Measurements from ENCODE around the gene PDK2. TPM values are rescaled to one million over a fixed set of nuclear protein-coding genes. Genes with fewer than 3 reads are reported as not detected.

PDK2 gene
- total and polyA plus RNA-seq, 10 of the 15 experiments (the other 5 are each of a cell fraction or from before 2014, with no cell fraction given) = 0.98 to 22.6 (median 12.3) TPM

DNA sequence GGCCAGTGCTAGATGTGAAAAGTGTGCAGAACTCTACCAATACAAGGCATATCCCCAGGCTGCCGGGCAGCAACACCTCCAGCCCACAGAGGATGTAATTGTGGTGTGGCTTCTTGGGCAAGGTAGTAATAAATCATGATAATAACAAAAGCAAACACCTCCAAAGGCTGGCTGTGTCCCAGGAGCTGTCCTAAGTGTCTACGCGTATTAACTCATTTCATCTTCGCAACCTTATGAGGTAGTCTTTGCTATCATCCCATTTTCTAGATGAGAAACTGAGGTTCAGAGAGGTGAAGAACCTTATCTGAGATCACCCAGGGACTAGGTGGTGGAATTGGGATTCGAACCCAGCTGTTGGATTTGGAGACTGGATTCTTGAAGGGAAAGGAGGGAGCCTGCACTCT, 5.3 kb downstream of the PDK2 start:
- peak; percentile 25; the same call in 2 of the 3 replicates for ATAC-seq
- Histone ChIP-seq H3K4me3 (no peak overlapping the region), H3K27me3 (replicated peaks in 1 of 2; ENCODE audit: control insufficient read depth in 2 of 2, insufficient read depth in 2 of 2, low read length in 1 of 2) (no peaks in the 10 kb centered on the region), H3K36me3 (ENCODE audit: control insufficient read depth in 2 of 2, insufficient read depth in 2 of 2, low read length in 1 of 2) (no peaks in the 10 kb centered on the region), H3K9me3 (replicated peaks; ENCODE audit: control insufficient read depth, insufficient read depth, low read length) (no peaks in the 10 kb centered on the region), H3K9ac (ENCODE audit: control insufficient read depth, insufficient read depth, low read length) (no peak overlapping the region), H3K79me2 (ENCODE audit: control insufficient read depth, insufficient read depth, low read length) (no peaks in the 10 kb centered on the region), H4K20me1 (ENCODE audit: control insufficient read depth, insufficient read depth) (no peaks in the 10 kb centered on the region), H3K4me2 (ENCODE audit: control insufficient read depth, insufficient read depth) (no peak overlapping the region), H3K27ac (ENCODE audit: control insufficient read depth, insufficient read depth) (no peak overlapping the region), H2AFZ (ENCODE audit: control insufficient read depth, low read depth, low read length) (no peak overlapping the region), H3K4me1 (ENCODE audit: control insufficient read depth, insufficient read depth, low read length) (peaks cover 14% of the 10 kb centered on the region)
- no peak for FAIRE-seq
- no TSS peak for BruUV-seq (replicated peaks)
- ChIA-PET POLR2A (interaction anchor here (0.5 kb wide), 1 partner anchor 99 kb away, joined by 3 read pairs; no protein-coding TSS in a partner anchor), SMC1A (ENCODE audit: uncharacterized antibody, unreplicated experiment) (interaction anchor here (1.0 kb wide), 1 partner anchor 69 kb away, joined by 3 read pairs; no protein-coding TSS in a partner anchor), RAD21 (ENCODE audit: unreplicated experiment) (no interaction called here), CTCF (interaction anchor here (1.1 to 1.8 kb wide), 2 partner anchors 13 to 14 kb away, joined by 5 to 10 read pairs; no protein-coding TSS in a partner anchor)
- in situ Hi-C loops (cut with MboI) = no loop called here
- intact Hi-C loops (cut with micrococcal nuclease; ENCODE audit: unreplicated experiment) = no loop called here
- DNase-seq (ENCODE audit: low read depth, low spot score) = no peak
- no peak for TF ChIP-seq REST (IDR thresholded peaks at IDR 0.05; ENCODE audit: low read depth, low read length)
- TF ChIP-seq PML (IDR thresholded peaks at IDR 0.05; ENCODE audit: low read length) = no peak
- TF ChIP-seq, protein P1, sequence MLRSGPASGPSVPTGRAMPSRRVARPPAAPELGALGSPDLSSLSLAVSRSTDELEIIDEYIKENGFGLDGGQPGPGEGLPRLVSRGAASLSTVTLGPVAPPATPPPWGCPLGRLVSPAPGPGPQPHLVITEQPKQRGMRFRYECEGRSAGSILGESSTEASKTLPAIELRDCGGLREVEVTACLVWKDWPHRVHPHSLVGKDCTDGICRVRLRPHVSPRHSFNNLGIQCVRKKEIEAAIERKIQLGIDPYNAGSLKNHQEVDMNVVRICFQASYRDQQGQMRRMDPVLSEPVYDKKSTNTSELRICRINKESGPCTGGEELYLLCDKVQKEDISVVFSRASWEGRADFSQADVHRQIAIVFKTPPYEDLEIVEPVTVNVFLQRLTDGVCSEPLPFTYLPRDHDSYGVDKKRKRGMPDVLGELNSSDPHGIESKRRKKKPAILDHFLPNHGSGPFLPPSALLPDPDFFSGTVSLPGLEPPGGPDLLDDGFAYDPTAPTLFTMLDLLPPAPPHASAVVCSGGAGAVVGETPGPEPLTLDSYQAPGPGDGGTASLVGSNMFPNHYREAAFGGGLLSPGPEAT (IDR thresholded peaks at IDR 0.05; ENCODE audit: low read depth) = no peak
- no peak for TF ChIP-seq BACH1 (IDR thresholded peaks at IDR 0.05; ENCODE audit: borderline replicate concordance)
- TF ChIP-seq SUZ12 (IDR thresholded peaks at IDR 0.05; ENCODE audit: unreplicated experiment) = no peak
- no peak for TF ChIP-seq FOS (IDR thresholded peaks at IDR 0.05; ENCODE audit: borderline replicate concordance, extremely low read depth, insufficient read length)
- TF ChIP-seq IKZF2 (IDR thresholded peaks at IDR 0.05) = no peak
- TF ChIP-seq, protein P2, sequence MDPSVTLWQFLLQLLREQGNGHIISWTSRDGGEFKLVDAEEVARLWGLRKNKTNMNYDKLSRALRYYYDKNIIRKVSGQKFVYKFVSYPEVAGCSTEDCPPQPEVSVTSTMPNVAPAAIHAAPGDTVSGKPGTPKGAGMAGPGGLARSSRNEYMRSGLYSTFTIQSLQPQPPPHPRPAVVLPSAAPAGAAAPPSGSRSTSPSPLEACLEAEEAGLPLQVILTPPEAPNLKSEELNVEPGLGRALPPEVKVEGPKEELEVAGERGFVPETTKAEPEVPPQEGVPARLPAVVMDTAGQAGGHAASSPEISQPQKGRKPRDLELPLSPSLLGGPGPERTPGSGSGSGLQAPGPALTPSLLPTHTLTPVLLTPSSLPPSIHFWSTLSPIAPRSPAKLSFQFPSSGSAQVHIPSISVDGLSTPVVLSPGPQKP (IDR thresholded peaks at IDR 0.05; ENCODE audit: low read depth, low read length) = no peak
- TF ChIP-seq HDAC2 (IDR thresholded peaks at IDR 0.05) = no peak
- WGBS (ENCODE audit: insufficient coverage, insufficient replicate concordance, low lambda C conversion rate, missing lambda C conversion rate) = 77% methylated on average over 5 of the region's 5 CpGs
